Retina (tissue), 1 donor: ENCODE measurements around the gene SELENOV.

Experiments
- DNase-seq: peaks from one replicate; pipeline ENCODE4 v3.0.0-alpha.2; 2016

Gene SELENOV

GRCh38 chr19:39496063-39496462 is 18.9 kb upstream of the SELENOV start:
- no peak for DNase-seq

DNA sequence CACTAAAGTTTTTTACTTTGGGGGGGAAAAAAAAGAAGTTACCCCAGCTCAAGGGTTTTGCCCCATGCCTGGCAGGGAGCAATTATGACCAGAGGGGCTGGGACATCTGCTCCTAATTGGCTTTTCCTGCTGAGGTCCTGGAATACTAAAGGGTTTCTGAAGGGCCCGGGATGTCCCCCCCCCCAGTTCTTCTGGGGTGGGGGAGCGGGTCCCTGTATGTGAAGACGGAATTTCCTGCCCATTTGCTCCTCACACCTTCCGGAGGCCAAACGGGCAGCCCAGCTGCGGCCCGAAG is 17.3 kb upstream of the SELENOV start:
- DNase-seq: no peak

DNA sequence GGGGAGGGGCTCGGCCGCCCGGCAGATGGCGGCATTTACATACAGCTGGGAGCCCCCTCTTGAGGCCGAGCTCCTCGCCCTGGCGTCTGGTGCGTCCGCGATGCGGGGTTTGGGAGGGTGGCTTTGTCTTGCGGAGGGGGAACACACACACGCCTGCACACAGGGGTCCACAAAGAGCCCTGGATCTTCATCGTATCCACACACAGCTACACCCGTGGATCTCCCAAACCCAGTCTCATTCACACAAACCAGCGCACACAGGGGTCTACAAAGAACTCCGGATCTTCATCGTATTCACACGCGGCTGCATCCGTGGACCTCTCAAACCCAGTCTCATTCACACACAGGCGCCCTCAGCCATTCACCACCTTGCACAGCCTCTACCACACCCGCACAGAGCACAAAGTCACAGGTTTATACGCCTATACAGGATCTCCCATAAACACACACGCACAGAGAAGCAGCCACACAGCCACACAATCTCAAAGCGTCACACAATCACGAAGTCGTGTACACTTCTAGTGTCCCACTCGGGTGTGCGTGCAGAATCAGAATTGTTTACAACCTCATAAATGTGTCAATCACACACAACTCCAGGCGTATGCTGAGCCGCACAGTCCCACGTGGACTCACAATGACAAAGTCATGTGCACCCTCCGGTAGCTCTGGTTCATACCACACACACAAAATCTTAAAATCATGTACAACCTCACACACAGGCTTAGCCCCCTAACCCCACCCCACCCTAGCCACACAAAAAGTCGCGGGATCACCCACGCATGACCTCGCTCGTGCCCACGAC is 16.7 kb upstream of the SELENOV start:
- DNase-seq: peak; percentile 93

GRCh38 chr19:39498798-39499642 is 15.9 kb upstream of the SELENOV start, which contains the start of gene DLL3:
DLL3 (plus strand) TSS chr19:39498947; CDS start chr19:39498975, 28 bp downstream.
- DNase-seq: peak; percentile 82

- no peak for DNase-seq
These were observed 15.0 kb upstream of the SELENOV start for GRCh38 chr19:39499932-39500331.

DNA sequence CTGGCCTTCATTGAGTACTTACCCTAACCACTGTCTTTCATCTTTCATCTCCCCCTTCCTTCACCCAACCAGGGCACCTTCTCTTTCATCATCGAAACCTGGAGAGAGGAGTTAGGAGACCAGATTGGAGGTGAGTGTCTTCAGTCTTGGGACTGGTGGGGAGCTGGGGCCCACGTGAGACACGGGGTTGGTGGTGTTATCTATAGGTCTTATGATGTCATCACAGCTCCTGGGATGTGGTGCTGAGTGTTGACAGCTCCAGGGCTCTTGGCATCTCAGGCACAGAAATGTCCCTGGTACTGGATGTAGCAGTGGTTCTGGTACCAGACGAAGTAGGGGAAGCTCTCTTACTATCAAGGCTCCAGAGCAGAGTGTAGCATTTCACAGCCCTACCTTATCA is 14.4 kb upstream of the SELENOV start:
- DNase-seq: no peak

- DNase-seq: no peak
These were observed 13.6 kb upstream of the SELENOV start for GRCh38 chr19:39501340-39501739.

- peak; percentile 86 for DNase-seq
These were observed 12.1 kb upstream of the SELENOV start for GRCh38 chr19:39502640-39503417.

DNA sequence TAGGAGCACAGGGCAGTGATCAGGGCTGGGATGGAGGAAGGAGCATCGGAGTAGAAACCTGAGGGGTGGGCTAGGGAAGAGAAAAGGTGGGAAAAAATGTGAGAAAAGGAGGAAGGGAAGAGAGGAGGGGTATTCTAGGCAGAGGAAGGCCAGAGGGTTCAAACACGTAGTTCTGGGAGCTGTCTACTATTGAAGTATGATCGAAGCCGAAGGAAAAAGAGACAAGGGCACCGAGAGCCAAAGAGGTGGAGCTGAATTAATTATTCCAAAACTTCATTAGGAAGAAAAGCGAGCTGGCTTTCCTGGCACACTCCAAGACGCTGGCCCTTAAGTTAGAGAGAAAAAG is 8.4 kb upstream of the SELENOV start:
- no peak for DNase-seq

DNA sequence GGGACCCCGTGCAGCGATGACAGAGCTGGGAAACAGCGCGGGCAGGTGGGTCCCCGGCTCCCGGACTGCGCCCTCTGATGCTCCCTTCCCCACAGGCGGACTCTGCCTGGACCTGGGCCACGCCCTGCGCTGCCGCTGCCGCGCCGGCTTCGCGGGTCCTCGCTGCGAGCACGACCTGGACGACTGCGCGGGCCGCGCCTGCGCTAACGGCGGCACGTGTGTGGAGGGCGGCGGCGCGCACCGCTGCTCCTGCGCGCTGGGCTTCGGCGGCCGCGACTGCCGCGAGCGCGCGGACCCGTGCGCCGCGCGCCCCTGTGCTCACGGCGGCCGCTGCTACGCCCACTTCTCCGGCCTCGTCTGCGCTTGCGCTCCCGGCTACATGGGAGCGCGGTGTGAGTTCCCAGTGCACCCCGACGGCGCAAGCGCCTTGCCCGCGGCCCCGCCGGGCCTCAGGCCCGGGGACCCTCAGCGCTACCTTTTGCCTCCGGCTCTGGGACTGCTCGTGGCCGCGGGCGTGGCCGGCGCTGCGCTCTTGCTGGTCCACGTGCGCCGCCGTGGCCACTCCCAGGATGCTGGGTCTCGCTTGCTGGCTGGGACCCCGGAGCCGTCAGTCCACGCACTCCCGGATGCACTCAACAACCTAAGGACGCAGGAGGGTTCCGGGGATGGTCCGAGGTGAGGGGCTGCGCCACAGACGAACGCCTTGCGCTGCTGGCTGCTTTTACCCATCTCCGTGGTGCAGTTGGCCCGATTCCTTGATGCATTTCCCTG is 7.8 kb upstream of the SELENOV start:
- peak; percentile 88 for DNase-seq

DNA sequence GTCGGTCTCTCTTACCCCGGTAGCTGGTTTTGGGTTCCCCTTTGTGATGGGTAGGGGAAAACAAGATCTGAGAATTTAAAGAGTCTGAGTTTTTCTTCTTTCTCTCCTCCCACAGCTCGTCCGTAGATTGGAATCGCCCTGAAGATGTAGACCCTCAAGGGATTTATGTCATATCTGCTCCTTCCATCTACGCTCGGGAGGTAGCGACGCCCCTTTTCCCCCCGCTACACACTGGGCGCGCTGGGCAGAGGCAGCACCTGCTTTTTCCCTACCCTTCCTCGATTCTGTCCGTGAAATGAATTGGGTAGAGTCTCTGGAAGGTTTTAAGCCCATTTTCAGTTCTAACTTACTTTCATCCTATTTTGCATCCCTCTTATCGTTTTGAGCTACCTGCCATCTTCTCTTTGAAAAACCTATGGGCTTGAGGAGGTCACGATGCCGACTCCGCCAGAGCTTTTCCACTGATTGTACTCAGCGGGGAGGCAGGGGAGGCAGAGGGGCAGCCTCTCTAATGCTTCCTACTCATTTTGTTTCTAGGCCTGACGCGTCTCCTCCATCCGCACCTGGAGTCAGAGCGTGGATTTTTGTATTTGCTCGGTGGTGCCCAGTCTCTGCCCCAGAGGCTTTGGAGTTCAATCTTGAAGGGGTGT is 7.1 kb upstream of the SELENOV start:
- no peak for DNase-seq

DNA sequence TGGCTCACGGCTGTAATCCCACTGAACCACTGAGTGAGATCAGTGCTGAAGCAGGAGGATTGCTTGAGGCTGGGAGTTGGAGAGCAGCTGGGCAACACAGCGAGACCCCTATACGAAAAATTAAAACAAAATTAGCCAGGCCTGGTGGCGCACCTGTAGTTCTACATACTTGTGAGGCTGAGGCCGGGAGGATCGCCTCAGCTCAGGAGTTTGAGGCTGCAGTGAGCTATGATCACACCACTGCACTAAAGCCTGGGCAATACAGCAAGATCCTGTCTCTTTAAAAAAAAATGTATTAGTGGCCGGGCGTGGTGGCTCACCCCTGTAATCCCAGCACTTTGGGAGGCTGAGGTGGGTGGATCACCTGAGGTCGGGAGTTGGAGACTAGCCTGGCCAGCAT is 6.3 kb upstream of the SELENOV start:
- DNase-seq: no peak

DNA sequence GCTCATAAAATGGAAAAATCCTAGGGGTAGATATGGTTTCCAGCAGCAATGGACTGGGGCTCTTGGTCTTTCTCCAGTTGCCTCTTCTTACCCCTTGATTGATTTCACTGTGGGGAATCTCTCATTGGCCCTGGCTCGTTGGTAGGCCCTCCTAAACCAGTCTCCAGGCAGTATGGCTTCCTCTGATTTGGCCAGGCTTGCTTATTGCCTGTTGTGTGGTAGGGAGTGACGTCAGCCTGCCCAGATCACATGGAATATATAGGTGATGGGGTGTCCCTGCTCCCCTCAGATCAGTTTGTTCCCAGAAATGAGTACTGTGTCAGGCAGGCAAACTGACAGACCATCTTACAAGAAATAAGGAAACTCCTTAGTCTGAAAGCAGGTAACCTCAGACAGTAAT is 5.7 kb upstream of the SELENOV start:
- DNase-seq: no peak

- no peak for DNase-seq
These were observed 2.0 kb upstream of the SELENOV start for GRCh38 chr19:39512988-39513387.

- peak; percentile 47 for DNase-seq
These were observed 732 bp downstream of the SELENOV start for GRCh38 chr19:39515551-39516191.

- DNase-seq: no peak
These were observed 1.3 kb downstream of the SELENOV start for GRCh38 chr19:39516270-39516669.

- no peak for DNase-seq
These were observed 2.5 kb downstream of the SELENOV start for GRCh38 chr19:39517432-39517831.

DNA sequence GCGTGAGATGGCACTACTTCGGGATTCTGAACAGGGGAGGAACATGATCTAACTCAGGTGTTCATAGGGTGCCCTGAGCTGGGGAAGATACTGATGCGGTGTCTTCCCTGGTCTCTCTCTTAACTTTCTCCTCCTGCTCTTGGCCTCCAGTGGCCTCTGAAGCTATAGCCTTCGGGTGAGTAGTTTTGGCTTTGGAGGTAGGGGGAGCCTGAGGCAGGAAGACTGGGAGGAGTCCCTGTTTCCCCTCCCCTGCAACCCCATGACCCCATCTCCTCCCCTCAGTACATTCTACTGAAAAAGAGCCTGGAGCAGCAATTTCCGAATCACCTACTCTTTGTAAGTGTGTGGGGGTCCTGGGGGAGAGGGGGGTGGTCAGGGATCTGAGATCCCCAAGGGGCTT is 3.5 kb downstream of the SELENOV start:
- no peak for DNase-seq

GRCh38 chr19:39518975-39519374 is 4.0 kb downstream of the SELENOV start:
- no peak for DNase-seq

- DNase-seq: no peak
These were observed 5.9 kb downstream of the SELENOV start for GRCh38 chr19:39520541-39521484.

- DNase-seq: no peak
These were observed 9.6 kb downstream of the SELENOV start for GRCh38 chr19:39524495-39524894.
